ENCODE measurements around the gene EYA2. TPM values are rescaled to one million over a fixed set of nuclear protein-coding genes. Genes with fewer than 3 reads are reported as not detected.

Gene EYA2
- total RNA-seq, 1 donor = not detected

GRCh38 chr20:46998477-46999240, 104.0 kb downstream of the EYA2 start:
- no peak overlapping the region for H3K4me3 ChIP-seq (ENCODE audit: low read depth, low read length)
- TF ChIP-seq CTCF (IDR thresholded peaks at IDR 0.05; ENCODE audit: insufficient read depth, low read depth, low read length) = no peak
- DNase-seq (ENCODE audit: low read depth) = no peak

- no peak overlapping the region for H3K4me3 ChIP-seq (ENCODE audit: low read depth, low read length)
- DNase-seq (ENCODE audit: low read depth) = no peak
- TF ChIP-seq CTCF (IDR thresholded peaks at IDR 0.05; ENCODE audit: insufficient read depth, low read depth, low read length) = no peak
These were observed 105.3 kb downstream of the EYA2 start for GRCh38 chr20:46999801-47000465.

- no peak for TF ChIP-seq CTCF (IDR thresholded peaks at IDR 0.05; ENCODE audit: insufficient read depth, low read depth, low read length)
- no peak for DNase-seq (ENCODE audit: low read depth)
- no peak overlapping the region for H3K4me3 ChIP-seq (ENCODE audit: low read depth, low read length)
These were observed 108.6 kb downstream of the EYA2 start for GRCh38 chr20:47003223-47003622.

GRCh38 chr20:47004179-47004578, 109.5 kb downstream of the EYA2 start:
- DNase-seq (ENCODE audit: low read depth) = no peak
- H3K4me3 ChIP-seq (ENCODE audit: low read depth, low read length) = no peak overlapping the region
- no peak for TF ChIP-seq CTCF (IDR thresholded peaks at IDR 0.05; ENCODE audit: insufficient read depth, low read depth, low read length)

- H3K4me3 ChIP-seq (ENCODE audit: low read depth, low read length) = no peak overlapping the region
- DNase-seq (ENCODE audit: low read depth) = no peak
- no peak for TF ChIP-seq CTCF (IDR thresholded peaks at IDR 0.05; ENCODE audit: insufficient read depth, low read depth, low read length)
These were observed 113.4 kb downstream of the EYA2 start for GRCh38 chr20:47007826-47008655.

GRCh38 chr20:47008842-47009518, 114.3 kb downstream of the EYA2 start:
- TF ChIP-seq CTCF (IDR thresholded peaks at IDR 0.05; ENCODE audit: insufficient read depth, low read depth, low read length) = no peak
- DNase-seq (ENCODE audit: low read depth) = no peak
- H3K4me3 ChIP-seq (ENCODE audit: low read depth, low read length) = no peak overlapping the region
